AG04450 (cell line): Measurements from ENCODE around the gene TCTA. TPM values are rescaled to one million over a fixed set of nuclear protein-coding genes. Genes with fewer than 3 reads are reported as not detected.

Experiments used
- CTCF ChIA-PET: fragments of 300-600, 350-600 bp; formaldehyde crosslinking; extraction: SDS; loops from one replicate; lab custom pipeline; 2022; ENCODE audit warnings: antibody characterized with exemption, inconsistent platforms; lab: Charles Lee
- POLR2A ChIA-PET: fragments of 350-600 bp; formaldehyde crosslinking; extraction: SDS; loops from one replicate; lab custom pipeline; 2021; ENCODE audit warnings: antibody characterized with exemption, inconsistent platforms; lab: Yijun Ruan, JAX
- DNase-seq: peaks from one replicate; pipeline ENCODE4 v3.0.0-alpha.2; 2011; ENCODE audit warnings: low read depth, low spot score
- H3K27ac ChIP-seq: one replicate; pipeline ENCODE4 v1.5.1; 2012; ENCODE audit warnings: low read depth, low read length, control low read depth
- H3K27me3 ChIP-seq: one replicate; pipeline ENCODE4 v1.6.0; 2012; ENCODE audit warnings: low read length; ENCODE audit not compliant: control insufficient read depth, insufficient read depth
- H3K4me3 ChIP-seq: 2 replicates; pipeline ENCODE4 v1.5.1; 2011; ENCODE audit warnings: mild to moderate bottlenecking, low read depth, low read length, control low read depth
- H3K9me3 ChIP-seq: 2 replicates; pipeline ENCODE4 v1.5.1; 2012; ENCODE audit warnings: low read length; ENCODE audit not compliant: control insufficient read depth, insufficient read depth
- polyA plus RNA-seq: library from polyadenylated mRNA; depleted of rRNA; stranded (reverse); fragments of >200 nt; gene quantifications from 2 replicates; pipeline ENCODE4 v1.2.3, GENCODE V29; 2011
- TF ChIP-seq, protein P1 (sequence below): IDR thresholded peaks from 2 replicates; pipeline ENCODE4 v1.5.1; 2011; ENCODE audit warnings: low read depth, low read length, control low read depth, inconsistent platforms

The TCTA gene
- polyA plus RNA-seq, 1 experiment, result 30.4 TPM

DNA sequence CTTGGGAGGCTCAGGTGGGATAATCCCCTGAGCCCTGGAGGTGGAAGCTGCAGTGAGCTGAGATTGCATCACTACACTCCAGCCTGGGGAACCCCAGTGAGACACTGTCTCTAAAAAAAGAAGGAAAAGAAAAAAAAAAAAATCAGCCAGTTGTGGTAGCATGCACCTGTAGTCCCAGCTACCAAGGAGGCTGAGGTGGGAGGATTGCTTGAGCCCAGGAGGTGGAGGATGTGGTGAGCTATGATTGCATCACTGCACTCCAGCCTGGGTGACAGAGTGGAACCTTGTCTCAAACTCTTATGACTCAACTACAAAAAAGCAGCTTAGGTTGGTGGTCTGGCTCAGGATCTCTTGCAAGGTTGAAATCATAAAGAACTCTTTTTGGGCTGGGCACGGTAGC is 34.7 kb upstream of the TCTA start:
- no peak for DNase-seq
- Histone ChIP-seq H3K27me3 (no peaks in the 10 kb centered on the region), H3K4me3 (no peak overlapping the region), H3K9me3 (peaks cover 21% of the 10 kb centered on the region), H3K27ac (no peak overlapping the region)
- POLR2A ChIA-PET, result no interaction called here
- CTCF ChIA-PET, result no interaction called here
- TF ChIP-seq, protein P1, sequence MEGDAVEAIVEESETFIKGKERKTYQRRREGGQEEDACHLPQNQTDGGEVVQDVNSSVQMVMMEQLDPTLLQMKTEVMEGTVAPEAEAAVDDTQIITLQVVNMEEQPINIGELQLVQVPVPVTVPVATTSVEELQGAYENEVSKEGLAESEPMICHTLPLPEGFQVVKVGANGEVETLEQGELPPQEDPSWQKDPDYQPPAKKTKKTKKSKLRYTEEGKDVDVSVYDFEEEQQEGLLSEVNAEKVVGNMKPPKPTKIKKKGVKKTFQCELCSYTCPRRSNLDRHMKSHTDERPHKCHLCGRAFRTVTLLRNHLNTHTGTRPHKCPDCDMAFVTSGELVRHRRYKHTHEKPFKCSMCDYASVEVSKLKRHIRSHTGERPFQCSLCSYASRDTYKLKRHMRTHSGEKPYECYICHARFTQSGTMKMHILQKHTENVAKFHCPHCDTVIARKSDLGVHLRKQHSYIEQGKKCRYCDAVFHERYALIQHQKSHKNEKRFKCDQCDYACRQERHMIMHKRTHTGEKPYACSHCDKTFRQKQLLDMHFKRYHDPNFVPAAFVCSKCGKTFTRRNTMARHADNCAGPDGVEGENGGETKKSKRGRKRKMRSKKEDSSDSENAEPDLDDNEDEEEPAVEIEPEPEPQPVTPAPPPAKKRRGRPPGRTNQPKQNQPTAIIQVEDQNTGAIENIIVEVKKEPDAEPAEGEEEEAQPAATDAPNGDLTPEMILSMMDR, result no peak

DNA sequence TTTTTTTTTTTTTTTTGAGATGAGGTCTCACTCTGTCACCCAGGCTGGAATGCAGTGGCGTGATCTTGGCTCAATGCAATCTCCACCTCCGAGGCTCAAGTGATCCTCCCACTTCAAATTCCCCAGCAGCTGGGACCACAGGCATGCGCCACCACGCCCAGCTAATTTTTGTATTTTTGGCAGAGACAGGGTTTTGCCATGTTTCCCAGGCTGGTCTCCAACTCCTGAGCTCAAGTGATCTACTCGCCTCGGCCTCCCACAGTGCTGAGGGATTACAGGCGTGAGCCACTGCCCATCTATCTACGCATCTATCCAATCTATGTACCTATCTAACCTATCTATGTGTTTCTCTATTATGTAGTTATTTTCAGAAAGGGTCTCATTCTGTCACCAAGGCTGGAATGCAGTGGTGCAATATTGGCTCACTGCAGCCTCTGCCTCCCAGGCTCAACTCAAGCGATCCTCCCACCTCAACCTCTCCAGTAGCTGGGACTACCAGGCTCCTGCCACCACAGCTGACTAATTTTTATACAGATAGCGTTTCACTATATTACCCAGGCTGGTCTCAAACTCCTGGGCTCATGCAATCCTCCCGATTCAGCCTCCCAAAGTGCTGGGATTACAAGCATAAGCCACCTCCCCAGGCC is 33.9 kb upstream of the TCTA start:
- no peak overlapping the region for H3K4me3 ChIP-seq
- H3K9me3 ChIP-seq, result peaks cover 21% of the 10 kb centered on the region
- TF ChIP-seq, protein P1, result no peak
- no peak overlapping the region for H3K27ac ChIP-seq
- H3K27me3 ChIP-seq, result no peaks in the 10 kb centered on the region
- ChIA-PET CTCF (no interaction called here), POLR2A (no interaction called here)
- DNase-seq, result no peak

DNA sequence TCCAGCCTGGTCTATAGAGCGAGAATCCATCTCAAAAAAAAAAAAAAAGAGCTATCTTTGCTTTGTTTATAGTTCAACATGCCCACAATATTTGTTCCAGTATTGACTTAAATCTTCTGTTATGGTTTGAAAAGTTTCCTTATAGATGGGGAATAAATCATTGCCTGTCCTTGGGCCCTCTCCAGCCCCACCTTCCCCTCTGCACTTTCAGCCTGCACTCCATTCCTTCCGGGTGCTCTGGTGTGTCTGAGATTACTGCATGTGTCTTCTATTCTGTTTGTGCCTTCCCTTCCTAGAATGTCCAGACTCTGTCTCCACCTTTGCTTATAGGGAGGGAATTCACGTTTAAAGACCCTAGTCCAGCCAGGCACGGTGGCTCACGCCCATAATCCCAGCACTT is 28.8 kb upstream of the TCTA start:
- no peak for DNase-seq
- H3K4me3 ChIP-seq, result no peak overlapping the region
- no peak overlapping the region for H3K27ac ChIP-seq
- TF ChIP-seq, protein P1, result no peak
- no peaks in the 10 kb centered on the region for H3K27me3 ChIP-seq
- CTCF ChIA-PET, result interaction anchor here (1.7 kb wide), 1 partner anchor 43 kb away, joined by 4 read pairs; the partner anchor contains the start of gene USP4
- POLR2A ChIA-PET, result no interaction called here
- peaks cover 6% of the 10 kb centered on the region; the same call in 1 of the 2 replicates for H3K9me3 ChIP-seq

DNA sequence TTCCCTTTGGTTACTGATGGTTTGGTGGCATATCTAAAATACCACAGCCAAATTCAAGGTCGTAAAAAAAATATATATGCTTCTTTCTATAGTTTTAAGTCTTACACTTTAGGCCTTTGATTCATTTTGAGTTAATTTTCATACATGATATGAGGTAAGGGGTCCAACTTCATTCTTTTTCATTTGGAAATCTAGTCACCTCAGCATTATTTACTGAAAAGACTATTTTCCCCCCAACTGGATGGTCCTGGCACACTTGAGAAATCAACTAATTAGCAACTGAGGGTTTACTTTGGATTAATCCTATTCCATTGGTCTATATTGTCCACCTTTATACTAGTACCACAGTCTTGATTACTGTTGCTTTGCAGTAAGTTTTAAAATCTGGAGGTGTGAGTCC is 26.6 kb upstream of the TCTA start:
- TF ChIP-seq, protein P1, result no peak
- DNase-seq, result no peak
- ChIA-PET POLR2A (no interaction called here), CTCF (no interaction called here)
- H3K4me3 ChIP-seq, result no peak overlapping the region
- no peaks in the 10 kb centered on the region for H3K27me3 ChIP-seq
- H3K9me3 ChIP-seq, result 0 out of 2 replicates have a peak, but pooled peaks cover 2% of the 10 kb centered on the region
- no peak overlapping the region for H3K27ac ChIP-seq

DNA sequence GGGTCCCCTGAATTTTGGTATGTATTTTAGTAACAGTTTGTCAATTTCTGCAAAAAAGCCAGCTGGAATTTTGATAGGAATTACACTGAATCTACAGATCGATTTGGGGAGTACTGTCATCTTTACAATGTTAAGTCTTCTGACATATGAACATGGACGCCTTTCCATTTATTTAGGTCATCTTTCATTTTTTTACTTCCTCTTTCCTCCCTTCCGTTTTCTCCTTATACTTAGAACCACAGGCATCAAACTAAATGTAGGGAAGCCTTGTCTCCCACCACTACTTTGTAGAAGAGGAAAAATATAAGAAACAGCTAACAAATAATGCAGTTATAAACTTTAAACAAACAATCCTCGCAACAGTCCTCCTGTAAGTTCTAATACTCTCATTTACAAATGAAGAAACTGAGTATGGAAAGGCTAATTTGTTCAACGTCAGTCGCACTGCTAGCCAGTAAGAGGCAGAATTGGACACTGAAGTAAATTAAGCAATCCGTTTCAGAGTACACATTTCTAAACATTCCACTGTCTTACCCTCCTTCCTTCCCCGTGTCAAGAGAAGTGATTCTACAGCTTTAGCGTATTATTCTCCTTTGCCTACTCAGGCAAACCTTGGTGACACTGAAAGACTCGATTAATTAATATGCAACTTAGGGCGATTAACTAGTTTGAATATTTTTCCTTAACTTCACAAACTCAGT is 26.0 kb upstream of the TCTA start:
- Histone ChIP-seq H3K4me3 (no peak overlapping the region), H3K9me3 (0 out of 2 replicates have a peak, but pooled peaks cover under 1% of the 10 kb centered on the region), H3K27me3 (no peaks in the 10 kb centered on the region), H3K27ac (no peak overlapping the region)
- POLR2A ChIA-PET, result interaction anchor here (0.7 kb wide), 1 partner anchor 293 kb away, joined by 7 read pairs; no protein-coding TSS in a partner anchor
- CTCF ChIA-PET, result no interaction called here
- TF ChIP-seq, protein P1, result no peak
- no peak for DNase-seq
